ENCODE results near the gene LENG9. TPM values are rescaled to one million over a fixed set of nuclear protein-coding genes. Genes with fewer than 3 reads are reported as not detected.
"Not testable (repeated sequence)": the region's sequence is repeated elsewhere in the genome, so short reads cannot be mapped to it uniquely, and the experiment has no call there.

Gene LENG9
- total and polyA plus RNA-seq, 3 experiments from 2014 or later, result 0.23 to 4.4 (median 3.8) TPM

DNA sequence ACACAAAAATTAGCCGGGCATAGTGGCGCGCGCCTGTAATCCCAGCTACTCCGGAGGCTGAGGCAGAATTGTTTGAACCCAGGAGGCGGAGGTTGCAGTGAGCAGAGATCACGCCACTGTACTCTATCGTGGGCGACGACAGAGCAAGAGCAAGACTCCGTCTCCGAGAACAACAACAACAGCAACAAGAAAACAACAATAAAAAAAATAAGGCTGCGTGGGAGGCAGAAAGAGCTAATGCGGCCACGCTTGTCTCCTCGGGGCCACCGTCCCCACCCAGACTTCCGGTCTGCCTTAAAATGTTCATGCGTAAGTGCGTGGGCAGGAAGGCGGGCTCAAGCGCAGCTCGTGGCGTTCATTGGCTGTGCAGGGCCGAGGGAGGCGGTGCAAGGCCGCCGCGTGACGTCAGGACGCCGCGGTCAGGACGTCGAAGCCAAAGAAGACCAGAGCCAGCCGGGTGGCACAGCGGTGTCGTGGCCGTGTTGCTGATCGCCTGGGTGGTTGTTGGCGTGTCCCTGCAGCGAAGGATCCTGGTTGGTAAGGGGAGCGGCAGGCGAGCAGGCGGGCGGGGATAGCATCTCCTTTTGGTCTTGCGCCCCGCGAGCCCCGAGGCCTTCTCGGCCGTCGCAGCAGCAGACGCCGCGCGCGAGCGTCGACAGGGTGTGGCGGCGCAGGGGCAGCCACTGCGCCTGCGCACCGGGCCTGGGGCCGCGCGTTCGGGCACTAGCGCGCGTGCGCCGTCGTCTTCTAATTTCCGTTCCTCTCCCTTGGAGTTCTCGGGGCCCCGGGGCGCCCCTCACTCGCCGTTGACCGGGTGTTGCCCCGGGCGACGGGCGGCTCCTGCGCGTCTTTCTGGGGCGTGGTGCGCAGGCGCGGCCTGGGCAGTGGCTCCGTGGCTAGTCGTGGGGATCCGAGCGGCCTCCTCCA lies 14.5 kb downstream of the LENG9 start, which contains the start of gene LENG8:
Gene LENG8 (plus strand): TSS at position 426 of the 927 bp plus-strand sequence. CDS start 2,146 bp downstream, outside the sequence.
- Mint-ChIP-seq H3K36me3 (peaks cover 4 to 72% (median 5%) of the 10 kb centered on the region in 3 donors), H3K4me3 (peak within 1 kb of the TSS; percentile 93 to 99 (median 97)), H3K4me1 (peaks cover 43 to 68% (median 54%) of the 10 kb centered on the region in 3 donors), H3K9me3 (peaks cover 0 to 3% (median 0%) of the 10 kb centered on the region in 5 donors), H3K27me3 (peaks cover 0 to 11% of the 10 kb centered on the region in 2 donors), H3K27ac (peak within 1 kb of the TSS; percentile 98 to 100 (median 100))
- H3K4me1 ChIP-seq (ENCODE audit: insufficient read depth, low read length), result peaks cover 37% of the 10 kb centered on the region
- no peaks in the 10 kb centered on the region for H3K27me3 ChIP-seq (ENCODE audit: insufficient read depth, low read length, poor library complexity, severe bottlenecking)
- DNase-seq, result peak; percentile 96 to 99 (median 99)
- no peaks in the 10 kb centered on the region for H3K9me3 ChIP-seq (ENCODE audit: low read length)
- H3K27ac ChIP-seq (ENCODE audit: low read depth, low read length), result peak within 1 kb of the TSS; percentile 97
- peaks cover 34% of the 10 kb centered on the region for H3K36me3 ChIP-seq (ENCODE audit: insufficient read depth, low read length)
- peak within 1 kb of the TSS; percentile 94 for H3K4me3 ChIP-seq (ENCODE audit: low read length)
- CTCF ChIA-PET, result interaction anchor here (0.7 to 2.2 kb wide), 8 partner anchors 9 to 72 kb away, joined by 3 to 9 read pairs (median 3); partner anchors contain the start of gene LENG9
- POLR2A ChIA-PET, result interaction anchor here (0.7 to 2.0 kb wide), 14 partner anchors 10 to 1150 kb away, joined by 3 to 35 read pairs (median 3); partner anchors contain the start of genes CNOT3, FIZ1, ISOC2 and LENG9

DNA sequence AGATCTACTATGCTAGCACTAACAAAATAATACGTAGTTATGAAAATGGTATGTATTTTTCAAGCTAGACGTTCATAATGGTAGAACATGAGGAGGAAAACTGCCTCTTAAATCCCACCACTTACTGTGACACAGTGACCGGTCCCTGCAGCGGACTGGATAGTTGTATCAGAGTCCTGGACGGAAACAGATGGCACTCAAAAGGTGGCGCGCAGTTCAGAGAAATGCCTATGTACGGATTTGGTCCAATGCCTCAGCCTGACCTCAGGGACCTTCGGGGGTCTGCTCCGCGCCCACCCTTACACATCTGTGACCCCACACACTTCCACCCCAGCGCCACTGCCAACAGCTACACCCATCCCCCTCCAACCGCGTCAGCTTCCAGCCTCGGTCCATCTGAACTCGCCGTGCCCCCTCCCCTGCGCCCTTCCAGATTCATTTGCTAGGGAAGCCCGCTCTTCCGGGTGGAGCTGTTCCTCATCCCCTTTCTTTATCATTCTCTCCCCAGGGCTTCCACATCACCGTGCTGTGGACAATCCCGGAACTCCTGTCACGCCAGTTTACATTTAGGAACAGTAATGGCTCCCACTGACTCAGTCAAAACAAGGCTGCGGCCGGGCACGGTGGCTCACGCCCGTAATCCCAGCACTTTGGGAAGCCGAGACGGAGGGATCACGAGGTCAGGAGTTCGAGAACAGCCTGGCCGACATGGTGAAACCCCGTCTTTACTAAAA lies 15.4 kb downstream of the LENG9 start:
- Histone ChIP-seq H3K9me3 (ENCODE audit: low read length) (no peaks in the 10 kb centered on the region), H3K4me1 (ENCODE audit: insufficient read depth, low read length) (peaks cover 37% of the 10 kb centered on the region), H3K27ac (ENCODE audit: low read depth, low read length) (peak overlapping the region; percentile 97), H3K36me3 (ENCODE audit: insufficient read depth, low read length) (peaks cover 25% of the 10 kb centered on the region), H3K27me3 (ENCODE audit: insufficient read depth, low read length, poor library complexity, severe bottlenecking) (no peaks in the 10 kb centered on the region), H3K4me3 (ENCODE audit: low read length) (peak overlapping the region; percentile 94)
- H3K4me1 Mint-ChIP-seq, result peaks cover 43 to 66% (median 54%) of the 10 kb centered on the region in 3 donors
- POLR2A ChIA-PET, result interaction anchor here (0.7 to 2.0 kb wide), 14 partner anchors 9 to 1151 kb away, joined by 3 to 35 read pairs (median 3); partner anchors contain the start of genes CNOT3, FIZ1, ISOC2 and LENG9
- CTCF ChIA-PET, result interaction anchor here (0.7 to 2.2 kb wide), 8 partner anchors 8 to 72 kb away, joined by 3 to 9 read pairs (median 3); partner anchors contain the start of gene LENG9
- H3K9me3 Mint-ChIP-seq, result peaks cover 0 to 3% (median 0%) of the 10 kb centered on the region in 5 donors
- peak overlapping the region; percentile 93 to 99 (median 97) for H3K4me3 Mint-ChIP-seq
- H3K27me3 Mint-ChIP-seq, result peaks cover 0 to 11% of the 10 kb centered on the region in 2 donors
- peak overlapping the region; percentile 98 to 100 (median 100) for H3K27ac Mint-ChIP-seq
- peak in 1 of 5 donors; percentile 32 for DNase-seq
- peaks cover 3 to 65% (median 5%) of the 10 kb centered on the region in 3 donors for H3K36me3 Mint-ChIP-seq

DNA sequence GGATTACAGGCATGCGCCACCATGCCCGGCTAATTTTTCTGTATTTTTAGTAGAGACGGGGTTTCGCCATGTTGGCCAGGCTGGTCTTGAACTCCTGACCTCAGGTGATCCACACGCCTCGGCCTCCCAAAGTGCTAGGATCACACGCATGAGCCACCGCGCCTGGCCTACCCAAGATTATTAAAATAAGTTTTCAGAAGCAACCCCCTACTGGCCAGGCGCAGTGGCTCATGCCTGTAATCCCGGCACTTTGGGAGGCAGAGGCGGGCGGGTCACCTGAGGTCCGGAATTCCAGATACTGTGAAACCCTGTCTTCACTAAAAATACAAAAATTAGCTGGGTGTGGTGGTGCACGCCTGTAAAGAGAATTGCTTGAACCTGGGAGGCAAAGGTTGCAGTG lies 17.2 kb downstream of the LENG9 start:
- H3K4me1 ChIP-seq (ENCODE audit: insufficient read depth, low read length), result peaks cover 29% of the 10 kb centered on the region
- Mint-ChIP-seq H3K27me3 (peaks cover 0 to 11% of the 10 kb centered on the region in 2 donors), H3K4me1 (peaks cover 38 to 50% (median 48%) of the 10 kb centered on the region in 3 donors), H3K4me3 (peak overlapping the region in 1 of 7 donors; percentile 18), H3K36me3 (peaks cover 0 to 51% (median 7%) of the 10 kb centered on the region in 3 donors), H3K27ac (peak overlapping the region in 1 of 8 donors; percentile 98)
- H3K27me3 ChIP-seq (ENCODE audit: insufficient read depth, low read length, poor library complexity, severe bottlenecking); H3K4me3 ChIP-seq (ENCODE audit: low read length); H3K36me3 ChIP-seq (ENCODE audit: insufficient read depth, low read length); H3K27ac ChIP-seq (ENCODE audit: low read depth, low read length); POLR2A ChIA-PET; H3K9me3 Mint-ChIP-seq; DNase-seq; CTCF ChIA-PET; H3K9me3 ChIP-seq (ENCODE audit: low read length): not testable (repeated sequence)

DNA sequence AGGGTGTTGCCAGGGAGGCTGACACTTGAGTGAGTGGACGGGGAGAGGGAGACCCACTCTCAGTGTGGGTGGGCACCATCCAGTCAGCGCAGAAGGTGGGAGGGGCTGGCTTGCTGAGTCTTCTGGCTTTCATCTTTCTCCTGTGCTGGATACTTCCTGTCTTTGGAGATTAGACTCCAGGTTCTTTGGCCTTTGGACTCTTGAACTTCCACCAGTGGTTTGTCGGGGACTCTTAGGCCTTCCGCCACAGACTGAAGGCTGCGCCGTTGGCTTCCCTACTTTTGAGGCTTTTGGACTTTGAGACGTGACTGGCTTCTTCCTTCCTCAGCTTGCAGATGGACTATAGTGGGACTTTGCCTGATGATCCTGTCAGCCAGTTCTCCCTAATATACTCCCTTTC lies 18.8 kb downstream of the LENG9 start:
- POLR2A ChIA-PET, result no interaction called here
- CTCF ChIA-PET, result interaction anchor here (1.0 kb wide), 1 partner anchor 29 kb away, joined by 3 read pairs; no protein-coding TSS in a partner anchor
- Mint-ChIP-seq H3K4me3 (peak overlapping the region in 1 of 7 donors; percentile 32), H3K4me1 (peaks cover 23 to 39% (median 37%) of the 10 kb centered on the region in 3 donors), H3K9me3 (peaks cover 0 to 3% (median 0%) of the 10 kb centered on the region in 5 donors), H3K27ac (peak overlapping the region in 1 of 8 donors; percentile 19), H3K27me3 (peaks cover 0 to 8% of the 10 kb centered on the region in 2 donors), H3K36me3 (peaks cover 0 to 45% (median 4%) of the 10 kb centered on the region in 3 donors)
- DNase-seq, result no peak
- Histone ChIP-seq H3K36me3 (ENCODE audit: insufficient read depth, low read length) (no peaks in the 10 kb centered on the region), H3K9me3 (ENCODE audit: low read length) (no peaks in the 10 kb centered on the region), H3K27ac (ENCODE audit: low read depth, low read length) (no peak overlapping the region), H3K4me1 (ENCODE audit: insufficient read depth, low read length) (peaks cover 13% of the 10 kb centered on the region), H3K4me3 (ENCODE audit: low read length) (no peak overlapping the region), H3K27me3 (ENCODE audit: insufficient read depth, low read length, poor library complexity, severe bottlenecking) (no peaks in the 10 kb centered on the region)

DNA sequence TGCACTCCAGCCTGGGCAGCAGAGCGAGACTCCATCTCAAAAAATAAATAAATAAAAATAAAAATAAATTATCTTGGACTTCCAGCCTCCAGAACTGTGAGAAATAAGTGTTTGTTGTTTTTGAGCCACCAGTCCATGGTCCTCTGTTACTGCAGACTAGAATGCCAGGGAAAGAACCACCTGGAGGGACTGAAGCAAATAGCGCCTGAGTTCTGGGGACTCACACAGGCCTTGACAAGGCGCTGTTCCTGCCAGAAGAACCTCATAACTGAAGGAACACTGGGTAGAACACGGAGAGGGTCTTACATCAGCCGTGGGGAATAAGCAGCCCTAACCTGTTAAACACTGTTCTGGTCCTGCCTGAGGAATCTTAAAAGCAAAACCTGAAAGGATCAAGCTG lies 22.9 kb downstream of the LENG9 start:
- Histone ChIP-seq H3K9me3 (ENCODE audit: low read length) (no peaks in the 10 kb centered on the region), H3K27me3 (ENCODE audit: insufficient read depth, low read length, poor library complexity, severe bottlenecking) (no peaks in the 10 kb centered on the region), H3K4me1 (ENCODE audit: insufficient read depth, low read length) (no peaks in the 10 kb centered on the region), H3K27ac (ENCODE audit: low read depth, low read length) (no peak overlapping the region), H3K36me3 (ENCODE audit: insufficient read depth, low read length) (no peaks in the 10 kb centered on the region), H3K4me3 (ENCODE audit: low read length) (no peak overlapping the region)
- H3K36me3 Mint-ChIP-seq, result peaks cover 0 to 42% (median 6%) of the 10 kb centered on the region in 3 donors
- no peak for DNase-seq
- peaks cover 3 to 20% (median 17%) of the 10 kb centered on the region in 3 donors for H3K4me1 Mint-ChIP-seq
- H3K27me3 Mint-ChIP-seq, result no peaks in the 10 kb centered on the region
- CTCF ChIA-PET, result interaction anchor here (1.8 kb wide), 1 partner anchor 50 kb away, joined by 4 read pairs; no protein-coding TSS in a partner anchor
- POLR2A ChIA-PET, result no interaction called here
- H3K4me3 Mint-ChIP-seq, result no peak overlapping the region
- peak overlapping the region in 1 of 8 donors; percentile 8 for H3K27ac Mint-ChIP-seq
- no peaks in the 10 kb centered on the region for H3K9me3 Mint-ChIP-seq

DNA sequence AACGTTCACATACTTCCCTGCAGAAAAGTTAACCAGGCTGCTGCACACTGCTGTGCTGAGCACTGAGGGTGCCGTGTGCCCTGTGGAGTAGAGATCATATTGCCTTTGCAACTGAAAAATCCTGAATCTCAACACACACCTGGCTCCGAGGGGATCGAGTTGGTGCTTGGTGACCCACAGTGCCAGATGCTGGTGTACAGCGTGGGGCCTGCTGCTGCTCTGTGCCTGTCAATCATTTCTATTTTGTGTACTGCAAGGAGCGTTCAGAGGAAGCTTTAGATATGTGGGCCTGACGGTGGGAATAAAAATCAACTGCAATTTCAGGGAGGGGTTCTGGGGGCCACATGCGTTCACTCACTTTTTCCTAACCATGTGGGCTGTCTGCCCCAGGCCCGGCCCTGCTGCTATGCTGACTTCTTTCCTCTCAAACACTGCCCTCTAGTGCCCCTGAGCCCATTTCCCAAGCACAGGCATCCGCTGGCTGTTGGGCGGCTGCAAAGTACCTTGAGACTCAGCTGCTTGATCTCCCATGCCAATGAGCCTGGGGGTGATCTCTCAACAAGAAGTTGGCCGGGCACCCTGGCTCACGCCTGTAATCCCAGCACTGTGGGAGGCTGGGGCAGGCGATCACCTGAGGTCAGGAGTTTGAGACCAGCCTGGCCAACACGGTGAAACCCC lies 24.3 kb downstream of the LENG9 start:
- H3K27ac ChIP-seq (ENCODE audit: low read depth, low read length), result no peak overlapping the region
- H3K36me3 ChIP-seq (ENCODE audit: insufficient read depth, low read length), result no peaks in the 10 kb centered on the region
- ChIA-PET CTCF (interaction anchor here (1.0 kb wide), 3 partner anchors 10 to 49 kb away, joined by 3 read pairs; partner anchors contain the start of gene LENG8), POLR2A (interaction anchor here (1.5 kb wide), 1 partner anchor 9 kb away, joined by 3 read pairs; the partner anchor contains the start of gene LENG8)
- H3K9me3 ChIP-seq (ENCODE audit: low read length), result no peaks in the 10 kb centered on the region
- H3K9me3 Mint-ChIP-seq, result no peaks in the 10 kb centered on the region
- no peak overlapping the region for H3K4me3 Mint-ChIP-seq
- DNase-seq, result no peak
- H3K27me3 ChIP-seq (ENCODE audit: insufficient read depth, low read length, poor library complexity, severe bottlenecking), result no peaks in the 10 kb centered on the region
- no peak overlapping the region for H3K4me3 ChIP-seq (ENCODE audit: low read length)
- H3K36me3 Mint-ChIP-seq, result peaks cover 0 to 32% (median 6%) of the 10 kb centered on the region in 3 donors
- no peaks in the 10 kb centered on the region for H3K4me1 ChIP-seq (ENCODE audit: insufficient read depth, low read length)
- peaks cover 8 to 30% (median 24%) of the 10 kb centered on the region in 3 donors for H3K4me1 Mint-ChIP-seq
- no peaks in the 10 kb centered on the region for H3K27me3 Mint-ChIP-seq
- no peak overlapping the region for H3K27ac Mint-ChIP-seq

All from CD8-positive, alpha-beta memory T cell (primary cell).